Measurements from ENCODE around the gene MESD.

Gene MESD

DNA sequence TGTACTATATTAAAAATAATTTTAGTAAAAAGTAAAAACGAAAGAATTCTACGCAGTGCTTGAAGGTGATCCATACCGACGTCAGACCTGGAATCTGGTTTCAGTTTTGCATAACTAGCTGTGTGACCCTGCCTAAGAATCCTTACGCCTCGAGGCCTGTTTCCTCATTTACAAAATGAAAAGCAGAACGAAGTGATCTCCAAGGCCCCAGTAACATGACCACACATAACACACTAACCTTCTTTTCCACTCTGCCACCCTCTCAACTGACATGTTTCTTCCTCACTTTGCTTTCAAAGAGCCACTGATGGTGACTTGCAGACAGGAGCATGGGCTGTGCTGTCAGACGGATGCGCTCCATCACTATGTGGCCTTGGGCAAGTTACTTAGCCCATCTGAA is 4.8 kb downstream of the MESD start:
- no peak for DNase-seq (ENCODE audit: low read depth)
- no peak overlapping the region for H3K4me3 ChIP-seq (ENCODE audit: low read depth, low read length)
- TF ChIP-seq, protein P1, sequence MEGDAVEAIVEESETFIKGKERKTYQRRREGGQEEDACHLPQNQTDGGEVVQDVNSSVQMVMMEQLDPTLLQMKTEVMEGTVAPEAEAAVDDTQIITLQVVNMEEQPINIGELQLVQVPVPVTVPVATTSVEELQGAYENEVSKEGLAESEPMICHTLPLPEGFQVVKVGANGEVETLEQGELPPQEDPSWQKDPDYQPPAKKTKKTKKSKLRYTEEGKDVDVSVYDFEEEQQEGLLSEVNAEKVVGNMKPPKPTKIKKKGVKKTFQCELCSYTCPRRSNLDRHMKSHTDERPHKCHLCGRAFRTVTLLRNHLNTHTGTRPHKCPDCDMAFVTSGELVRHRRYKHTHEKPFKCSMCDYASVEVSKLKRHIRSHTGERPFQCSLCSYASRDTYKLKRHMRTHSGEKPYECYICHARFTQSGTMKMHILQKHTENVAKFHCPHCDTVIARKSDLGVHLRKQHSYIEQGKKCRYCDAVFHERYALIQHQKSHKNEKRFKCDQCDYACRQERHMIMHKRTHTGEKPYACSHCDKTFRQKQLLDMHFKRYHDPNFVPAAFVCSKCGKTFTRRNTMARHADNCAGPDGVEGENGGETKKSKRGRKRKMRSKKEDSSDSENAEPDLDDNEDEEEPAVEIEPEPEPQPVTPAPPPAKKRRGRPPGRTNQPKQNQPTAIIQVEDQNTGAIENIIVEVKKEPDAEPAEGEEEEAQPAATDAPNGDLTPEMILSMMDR (IDR thresholded peaks at IDR 0.05; ENCODE audit: control insufficient read depth, extremely low read depth, insufficient read depth): no peak

DNA sequence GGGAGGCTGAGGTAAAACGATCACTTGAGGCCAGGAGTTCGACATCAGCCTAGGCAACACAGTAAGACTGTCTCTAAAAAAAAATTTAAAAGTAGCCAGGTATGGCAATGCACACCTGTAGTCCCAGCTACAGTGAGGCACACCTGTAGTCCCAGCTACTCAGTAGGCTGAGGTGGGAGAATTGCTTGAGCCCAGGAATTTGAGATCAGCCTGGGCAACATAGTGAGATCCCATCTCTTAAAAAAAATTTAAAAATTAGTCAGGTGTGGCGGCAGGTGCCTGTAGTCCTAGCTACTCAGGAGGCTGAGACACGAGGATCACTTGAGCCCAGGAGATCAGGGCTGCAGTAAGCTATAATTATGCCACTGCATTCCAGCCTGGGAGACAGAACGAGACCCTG is 6.8 kb downstream of the MESD start:
- no peak for DNase-seq (ENCODE audit: low read depth)
- H3K4me3 ChIP-seq (ENCODE audit: low read depth, low read length): no peak overlapping the region
- TF ChIP-seq, protein P1 (IDR thresholded peaks at IDR 0.05; ENCODE audit: control insufficient read depth, extremely low read depth, insufficient read depth): no peak

DNA sequence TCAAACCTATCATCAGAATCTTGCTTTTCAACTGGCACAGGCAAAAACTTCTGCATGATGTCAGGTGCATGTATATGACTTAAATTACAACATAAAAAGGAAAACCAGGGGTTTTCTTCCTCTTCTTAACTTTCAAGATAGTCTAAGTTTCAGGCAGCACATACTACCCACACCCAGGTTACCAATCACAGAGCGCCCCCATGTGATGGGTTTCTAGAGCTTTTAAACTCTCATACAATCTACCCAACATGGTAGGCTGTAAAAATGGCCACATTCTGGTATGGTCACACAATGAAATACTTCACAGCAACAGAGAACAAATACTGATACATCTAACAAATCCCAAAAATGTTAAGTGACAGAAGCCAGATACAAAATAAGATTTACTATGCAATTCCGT is 7.4 kb downstream of the MESD start:
- TF ChIP-seq, protein P1 (IDR thresholded peaks at IDR 0.05; ENCODE audit: control insufficient read depth, extremely low read depth, insufficient read depth): no peak
- no peak overlapping the region for H3K4me3 ChIP-seq (ENCODE audit: low read depth, low read length)
- DNase-seq (ENCODE audit: low read depth): no peak

DNA sequence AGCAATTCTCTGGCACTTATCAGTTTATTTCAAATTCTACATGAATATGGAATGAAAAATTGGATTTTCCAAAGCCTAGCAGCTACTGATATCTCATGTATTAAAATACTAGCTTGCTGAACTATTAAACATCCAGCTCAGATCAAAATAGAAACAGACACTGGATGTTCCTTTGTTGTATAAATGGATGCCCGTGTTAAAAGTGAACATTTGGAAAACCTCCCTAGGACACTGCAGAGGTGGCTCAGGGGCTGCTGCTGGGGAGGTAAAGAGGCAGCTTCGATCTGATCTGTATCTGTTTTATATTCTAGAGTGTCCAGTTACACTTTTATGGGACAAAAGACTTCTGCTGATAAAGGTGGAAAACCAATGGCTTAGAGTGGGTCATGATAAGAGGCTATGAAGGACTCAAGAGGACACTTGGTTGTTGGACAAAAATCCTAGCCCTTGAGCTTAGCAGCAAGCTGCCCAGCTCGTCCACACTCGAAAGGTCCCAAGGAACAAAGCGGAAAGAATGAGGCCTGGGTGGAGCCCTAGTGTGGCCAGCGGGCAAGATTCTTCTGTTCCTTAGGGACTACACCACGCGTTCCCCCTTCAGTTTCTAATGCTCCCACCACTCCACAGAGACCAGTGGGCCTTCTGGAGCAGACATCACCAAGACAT is 9.9 kb downstream of the MESD start:
- TF ChIP-seq, protein P1 (IDR thresholded peaks at IDR 0.05; ENCODE audit: control insufficient read depth, extremely low read depth, insufficient read depth): no peak
- no peak for DNase-seq (ENCODE audit: low read depth)
- no peak overlapping the region for H3K4me3 ChIP-seq (ENCODE audit: low read depth, low read length)

DNA sequence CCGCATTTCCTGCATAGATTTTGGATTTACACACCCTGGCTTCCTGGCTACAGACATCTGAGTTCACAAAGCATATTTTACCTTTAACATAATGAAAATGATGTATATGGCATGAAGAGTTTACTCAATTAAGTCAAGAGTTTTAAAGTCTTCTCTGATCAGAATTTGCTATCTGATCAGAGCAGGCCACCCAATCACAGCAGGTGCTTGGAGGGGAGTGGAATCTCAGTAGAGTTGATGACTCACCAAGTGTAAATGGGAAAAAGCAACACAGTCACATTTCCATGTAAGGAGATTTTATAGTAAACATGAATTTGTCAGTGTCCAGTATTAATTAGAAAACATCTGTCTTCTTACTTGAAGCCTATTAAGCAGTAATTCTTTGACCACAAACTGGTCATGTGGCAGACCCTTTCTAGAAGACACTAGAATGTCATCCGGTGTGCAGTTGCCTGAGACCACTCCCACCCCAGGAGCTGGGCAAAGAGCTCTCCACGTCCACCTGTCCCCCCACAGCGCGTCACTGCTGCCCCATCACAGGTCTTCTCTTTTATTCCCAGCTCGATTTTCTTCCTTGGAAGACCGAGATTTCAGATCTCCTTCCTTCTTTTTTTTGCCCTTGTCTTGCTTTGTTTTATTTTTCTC is 10.8 kb downstream of the MESD start:
- no peak for DNase-seq (ENCODE audit: low read depth)
- TF ChIP-seq, protein P1 (IDR thresholded peaks at IDR 0.05; ENCODE audit: control insufficient read depth, extremely low read depth, insufficient read depth): no peak
- H3K4me3 ChIP-seq (ENCODE audit: low read depth, low read length): no peak overlapping the region

DNA sequence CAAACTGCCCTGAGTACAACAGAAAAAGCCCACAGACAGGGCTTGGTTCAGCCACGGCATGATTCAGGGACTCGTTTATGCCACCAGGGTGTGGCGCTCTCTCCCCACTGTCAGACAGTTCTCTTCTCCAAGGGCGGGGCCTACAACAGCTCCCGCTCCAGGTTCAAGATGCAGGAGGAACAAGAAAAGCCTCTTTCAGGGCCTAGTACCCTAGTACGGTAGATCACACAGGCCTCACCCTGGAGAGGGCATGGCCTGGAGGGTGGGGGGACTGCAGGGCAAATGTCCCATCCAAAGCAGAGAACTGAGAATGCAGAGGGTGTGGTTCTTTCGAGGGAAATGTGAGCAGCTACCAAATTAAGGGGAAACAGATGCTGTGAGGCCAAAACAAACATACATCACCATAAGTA is 12.0 kb downstream of the MESD start:
- no peak for DNase-seq (ENCODE audit: low read depth)
- TF ChIP-seq, protein P1 (IDR thresholded peaks at IDR 0.05; ENCODE audit: control insufficient read depth, extremely low read depth, insufficient read depth): peak; percentile 86
- no peak overlapping the region for H3K4me3 ChIP-seq (ENCODE audit: low read depth, low read length)

DNA sequence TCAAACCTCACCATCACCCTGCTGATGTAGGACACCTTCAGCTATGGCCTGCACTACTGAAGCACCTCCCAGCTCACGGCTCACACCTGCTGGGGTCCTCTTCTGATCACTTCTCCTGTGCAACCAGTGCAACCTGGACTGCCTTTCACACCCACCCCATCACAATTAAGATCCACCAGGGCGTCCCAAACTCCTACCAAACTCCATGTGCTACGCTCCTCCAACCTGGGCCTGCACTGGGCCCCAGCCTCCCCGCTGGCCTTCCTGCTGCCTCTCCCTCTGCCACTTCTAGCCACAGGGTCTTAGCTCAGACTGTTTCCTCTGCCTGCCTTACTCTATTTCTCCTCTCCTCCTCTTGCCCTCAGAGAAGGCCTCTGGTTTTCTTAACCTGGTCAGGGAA is 12.8 kb downstream of the MESD start:
- TF ChIP-seq, protein P1 (IDR thresholded peaks at IDR 0.05; ENCODE audit: control insufficient read depth, extremely low read depth, insufficient read depth): no peak
- no peak for DNase-seq (ENCODE audit: low read depth)
- no peak overlapping the region for H3K4me3 ChIP-seq (ENCODE audit: low read depth, low read length)
